GM18499 (cell line): ENCODE results near the gene DNAAF5.
"Not testable (repeated sequence)": the region's sequence is repeated elsewhere in the genome, so short reads cannot be mapped to it uniquely, and the experiment has no call there.

Source experiments
- ATAC-seq: cut with Tn5 transposase; IDR thresholded peaks from one replicate; pipeline ENCODE4 v1.9.1; 2021; ENCODE audit warnings: moderate number of reproducible peaks; ENCODE audit not compliant: insufficient read depth, unreplicated experiment

The DNAAF5 gene

GRCh38 chr7:778968-779451 lies 52.5 kb downstream of the DNAAF5 start:
- no peak for ATAC-seq

- no peak for ATAC-seq
These were observed 53.0 kb downstream of the DNAAF5 start for GRCh38 chr7:779480-779879.

- no peak for ATAC-seq
These were observed 53.6 kb downstream of the DNAAF5 start for GRCh38 chr7:780081-780480.

- ATAC-seq = no peak
These were observed 54.0 kb downstream of the DNAAF5 start for GRCh38 chr7:780516-780915.

- ATAC-seq = no peak
These were observed 54.8 kb downstream of the DNAAF5 start for GRCh38 chr7:781186-781849.

- ATAC-seq = no peak
These were observed 55.5 kb downstream of the DNAAF5 start for GRCh38 chr7:781936-782529.

- ATAC-seq = no peak
These were observed 56.4 kb downstream of the DNAAF5 start for GRCh38 chr7:782718-783449.

- ATAC-seq = no peak
These were observed 57.3 kb downstream of the DNAAF5 start for GRCh38 chr7:783556-784490.

- no peak for ATAC-seq
These were observed 58.5 kb downstream of the DNAAF5 start for GRCh38 chr7:784971-785370.

GRCh38 chr7:785416-785815 lies 58.9 kb downstream of the DNAAF5 start:
- ATAC-seq = no peak

- ATAC-seq = no peak
These were observed 60.2 kb downstream of the DNAAF5 start for GRCh38 chr7:786472-787255.

GRCh38 chr7:787332-788240 lies 61.1 kb downstream of the DNAAF5 start:
- no peak for ATAC-seq

GRCh38 chr7:791519-791918 lies 65.0 kb downstream of the DNAAF5 start:
- no peak for ATAC-seq

- ATAC-seq = no peak
These were observed 67.7 kb downstream of the DNAAF5 start for GRCh38 chr7:794207-794606.

- ATAC-seq = no peak
These were observed 68.3 kb downstream of the DNAAF5 start for GRCh38 chr7:794671-795329.

- not testable (repeated sequence) for ATAC-seq
These were observed 70.1 kb downstream of the DNAAF5 start for GRCh38 chr7:796434-797169.

GRCh38 chr7:798921-799470 lies 72.5 kb downstream of the DNAAF5 start:
- ATAC-seq = no peak
